ENCODE results near the gene RNASE11.

GRCh38 chr14:20602583-20602982 is 14.8 kb upstream of the RNASE11 start:
- no peak for TF ChIP-seq FOXM1 (IDR thresholded peaks at IDR 0.05; ENCODE audit: low read depth)
- TF ChIP-seq, protein P1, sequence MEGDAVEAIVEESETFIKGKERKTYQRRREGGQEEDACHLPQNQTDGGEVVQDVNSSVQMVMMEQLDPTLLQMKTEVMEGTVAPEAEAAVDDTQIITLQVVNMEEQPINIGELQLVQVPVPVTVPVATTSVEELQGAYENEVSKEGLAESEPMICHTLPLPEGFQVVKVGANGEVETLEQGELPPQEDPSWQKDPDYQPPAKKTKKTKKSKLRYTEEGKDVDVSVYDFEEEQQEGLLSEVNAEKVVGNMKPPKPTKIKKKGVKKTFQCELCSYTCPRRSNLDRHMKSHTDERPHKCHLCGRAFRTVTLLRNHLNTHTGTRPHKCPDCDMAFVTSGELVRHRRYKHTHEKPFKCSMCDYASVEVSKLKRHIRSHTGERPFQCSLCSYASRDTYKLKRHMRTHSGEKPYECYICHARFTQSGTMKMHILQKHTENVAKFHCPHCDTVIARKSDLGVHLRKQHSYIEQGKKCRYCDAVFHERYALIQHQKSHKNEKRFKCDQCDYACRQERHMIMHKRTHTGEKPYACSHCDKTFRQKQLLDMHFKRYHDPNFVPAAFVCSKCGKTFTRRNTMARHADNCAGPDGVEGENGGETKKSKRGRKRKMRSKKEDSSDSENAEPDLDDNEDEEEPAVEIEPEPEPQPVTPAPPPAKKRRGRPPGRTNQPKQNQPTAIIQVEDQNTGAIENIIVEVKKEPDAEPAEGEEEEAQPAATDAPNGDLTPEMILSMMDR (IDR thresholded peaks at IDR 0.05): no peak
- TF ChIP-seq, protein P2, sequence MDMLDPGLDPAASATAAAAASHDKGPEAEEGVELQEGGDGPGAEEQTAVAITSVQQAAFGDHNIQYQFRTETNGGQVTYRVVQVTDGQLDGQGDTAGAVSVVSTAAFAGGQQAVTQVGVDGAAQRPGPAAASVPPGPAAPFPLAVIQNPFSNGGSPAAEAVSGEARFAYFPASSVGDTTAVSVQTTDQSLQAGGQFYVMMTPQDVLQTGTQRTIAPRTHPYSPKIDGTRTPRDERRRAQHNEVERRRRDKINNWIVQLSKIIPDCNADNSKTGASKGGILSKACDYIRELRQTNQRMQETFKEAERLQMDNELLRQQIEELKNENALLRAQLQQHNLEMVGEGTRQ (IDR thresholded peaks at IDR 0.05; ENCODE audit: borderline replicate concordance, low read depth, low read length): no peak

Data from SK-N-SH (cell line).